NCI-H146 treated with DMSO at 0.1 percent for 48 hours (cell line): ENCODE data around the gene MYOT.
"Not testable (repeated sequence)": the region's sequence is repeated elsewhere in the genome, so short reads cannot be mapped to it uniquely, and the experiment has no call there.

ENCODE experiments used
- DNase-seq: peaks from one replicate; lab custom pipeline; 2025; ENCODE audit not compliant: unreplicated experiment; lab: John Stamatoyannopoulos, UW

Gene MYOT

GRCh38 chr5:137853165-137853564 lies 14.5 kb upstream of the MYOT start:
- DNase-seq, result not testable (repeated sequence)

- no peak for DNase-seq
Observed at GRCh38 chr5:137856201-137856600, 11.5 kb upstream of the MYOT start.

GRCh38 chr5:137856916-137857862 lies 10.5 kb upstream of the MYOT start:
- DNase-seq, result no peak

- DNase-seq, result no peak
Observed at GRCh38 chr5:137858223-137858916, 9.3 kb upstream of the MYOT start.

- DNase-seq, result no peak
Observed at GRCh38 chr5:137858954-137859353, 8.7 kb upstream of the MYOT start.

- no peak for DNase-seq
Observed at GRCh38 chr5:137862251-137862650, 5.4 kb upstream of the MYOT start.

GRCh38 chr5:137863653-137864052 lies 4.0 kb upstream of the MYOT start:
- not testable (repeated sequence) for DNase-seq

- DNase-seq, result no peak
Observed at GRCh38 chr5:137866541-137867388, 895 bp upstream of the MYOT start.

GRCh38 chr5:137870647-137871339 lies 3.1 kb downstream of the MYOT start:
- DNase-seq, result no peak

GRCh38 chr5:137871571-137871970 lies 3.9 kb downstream of the MYOT start:
- no peak for DNase-seq

- no peak for DNase-seq
Observed at GRCh38 chr5:137872466-137872865, 4.8 kb downstream of the MYOT start.

GRCh38 chr5:137876101-137876500 lies 8.4 kb downstream of the MYOT start:
- DNase-seq, result no peak

- DNase-seq, result no peak
Observed at GRCh38 chr5:137880313-137880712, 12.7 kb downstream of the MYOT start.

GRCh38 chr5:137887831-137888230 lies 20.2 kb downstream of the MYOT start:
- no peak for DNase-seq

GRCh38 chr5:137888466-137888862 lies 20.8 kb downstream of the MYOT start:
- DNase-seq, result no peak

GRCh38 chr5:137888863-137889759 lies 21.5 kb downstream of the MYOT start, which contains the start of gene PKD2L2:
Gene PKD2L2 (plus strand): TSS chr5:137889457. CDS start chr5:137889492, 35 bp downstream.
- DNase-seq, result no peak

- DNase-seq, result no peak
Observed at GRCh38 chr5:137890845-137891244, 23.2 kb downstream of the MYOT start.

- DNase-seq, result no peak
Observed at GRCh38 chr5:137891849-137892248, 24.2 kb downstream of the MYOT start.

GRCh38 chr5:137894586-137894985 lies 26.9 kb downstream of the MYOT start:
- DNase-seq, result no peak

- no peak for DNase-seq
Observed at GRCh38 chr5:137896560-137896959, 28.9 kb downstream of the MYOT start.
